Adipocyte (in vitro differentiated cells): ENCODE measurements around the gene RSRC1.

ENCODE experiments used
- DNase-seq: peaks from one replicate; pipeline ENCODE4 v3.0.0-alpha.2; 2015; ENCODE audit warnings: low read depth
- H3K27me3 ChIP-seq: replicated peaks from 2 replicates; pipeline ENCODE4 v1.7.0; 2013; ENCODE audit warnings: mild to moderate bottlenecking, low read length, moderate library complexity; ENCODE audit not compliant: control insufficient read depth, insufficient read depth
- H3K36me3 ChIP-seq: 2 replicates; pipeline ENCODE4 v1.7.0; 2013; ENCODE audit warnings: low read length, mild to moderate bottlenecking, moderate library complexity; ENCODE audit not compliant: control insufficient read depth, insufficient read depth, severe bottlenecking
- H3K4me1 ChIP-seq: 2 replicates; pipeline ENCODE4 v1.7.0; 2013; ENCODE audit warnings: mild to moderate bottlenecking, low read length, moderate library complexity; ENCODE audit not compliant: control insufficient read depth, insufficient read depth
- H3K4me3 ChIP-seq: 2 replicates; pipeline ENCODE4 v1.7.0; 2013; ENCODE audit warnings: mild to moderate bottlenecking, low read length, moderate library complexity
- H3K9ac ChIP-seq: 2 replicates; pipeline ENCODE4 v1.7.0; 2013; ENCODE audit warnings: mild to moderate bottlenecking, low read length, moderate library complexity
- H3K9me3 ChIP-seq: 2 replicates; pipeline ENCODE4 v1.7.0; 2013; ENCODE audit warnings: mild to moderate bottlenecking, low read length, moderate library complexity; ENCODE audit not compliant: control insufficient read depth

RSRC1 gene

DNA sequence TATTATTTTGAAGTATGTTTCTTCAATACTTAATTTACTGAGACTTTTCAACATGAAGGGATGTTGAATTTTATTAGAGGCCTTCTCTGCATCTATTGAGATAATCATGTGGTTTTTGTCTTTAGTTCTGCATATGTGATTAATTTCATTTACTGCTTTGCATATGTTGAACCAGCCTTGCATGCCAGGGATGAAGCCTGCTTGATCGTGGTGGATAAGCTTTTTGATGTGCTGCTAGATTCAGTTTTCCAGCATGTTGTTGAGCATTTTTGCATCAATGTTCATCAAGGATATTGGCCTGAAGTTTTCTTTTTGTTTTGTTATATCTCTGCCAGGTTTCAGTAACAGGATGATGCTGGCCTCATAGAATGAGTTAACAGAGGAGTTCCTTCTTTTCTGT, 134.4 kb downstream of the RSRC1 start:
- H3K4me3 ChIP-seq, result no peak overlapping the region

DNA sequence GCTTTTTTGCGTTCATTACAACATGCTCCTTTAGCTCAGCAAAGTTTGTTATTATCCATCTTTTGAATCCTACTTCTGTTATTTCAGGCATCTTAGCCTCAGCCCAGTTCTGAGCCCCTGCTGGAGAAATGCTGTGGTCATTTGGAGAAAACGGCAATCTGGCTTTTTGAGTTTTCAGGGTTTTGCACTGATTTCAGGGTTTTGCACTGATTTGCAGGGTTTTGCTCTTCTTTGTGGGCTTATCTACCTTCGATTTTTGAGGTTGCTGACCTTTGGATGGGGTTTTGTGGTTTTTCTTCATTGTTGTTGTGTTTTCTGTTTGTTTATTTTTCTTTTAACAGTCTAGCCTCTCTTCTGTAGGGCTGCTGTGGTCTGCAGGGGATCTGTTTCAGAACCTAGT, 137.4 kb downstream of the RSRC1 start:
- peaks cover 9% of the 10 kb centered on the region for H3K9me3 ChIP-seq
- H3K36me3 ChIP-seq, result no peaks in the 10 kb centered on the region
- DNase-seq, result no peak
- H3K4me1 ChIP-seq, result no peaks in the 10 kb centered on the region
- no peak overlapping the region for H3K4me3 ChIP-seq
- H3K9ac ChIP-seq, result no peak overlapping the region
- H3K27me3 ChIP-seq, result no peaks in the 10 kb centered on the region

More for the DNA sequence above, 134.4 kb downstream of the RSRC1 start:
- Histone ChIP-seq H3K4me1 (no peaks in the 10 kb centered on the region), H3K36me3 (no peaks in the 10 kb centered on the region), H3K9me3 (peaks cover 9% of the 10 kb centered on the region), H3K27me3 (no peaks in the 10 kb centered on the region), H3K9ac (no peak overlapping the region)
- DNase-seq, result no peak

DNA sequence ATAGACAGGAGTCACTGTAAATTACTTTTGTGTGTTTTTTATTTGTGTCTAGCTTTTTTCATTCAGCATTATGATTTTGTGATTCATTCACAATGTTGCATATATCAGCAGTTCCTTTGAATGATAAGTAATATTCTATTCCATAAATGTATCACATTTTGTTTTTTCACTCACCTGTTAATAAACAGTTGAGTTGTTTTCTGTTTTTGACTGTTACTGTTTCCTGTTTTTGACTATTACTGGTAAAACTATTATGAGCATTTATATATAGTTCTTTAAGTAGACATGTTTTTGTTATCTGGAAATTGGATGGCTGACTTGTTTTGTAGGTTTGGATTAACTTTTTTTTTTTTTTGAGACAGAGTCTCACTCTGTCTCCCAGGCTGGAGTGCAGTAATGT, 138.4 kb downstream of the RSRC1 start:
- Histone ChIP-seq H3K4me3 (no peak overlapping the region), H3K27me3 (no peaks in the 10 kb centered on the region), H3K9ac (no peak overlapping the region), H3K9me3 (peaks cover 9% of the 10 kb centered on the region), H3K36me3 (no peaks in the 10 kb centered on the region), H3K4me1 (no peaks in the 10 kb centered on the region)
- DNase-seq, result no peak

DNA sequence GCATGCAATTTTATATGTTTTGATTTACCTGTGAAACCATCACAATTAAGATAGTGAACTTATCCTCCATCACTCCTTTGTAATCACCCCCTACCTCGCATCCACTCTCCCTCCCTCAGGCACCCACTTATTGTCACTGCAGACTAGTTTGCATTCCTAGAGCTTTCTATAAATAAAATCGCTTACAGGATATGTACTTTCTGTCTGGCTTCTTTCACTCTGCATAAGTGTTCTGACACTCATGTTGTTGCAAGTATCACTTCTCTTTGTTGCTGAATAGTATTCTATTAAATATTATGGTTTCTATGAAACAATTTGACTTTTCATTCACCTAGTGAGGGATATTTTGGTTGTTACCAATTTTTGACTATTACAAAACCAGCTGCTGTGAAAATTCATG, 139.3 kb downstream of the RSRC1 start:
- Histone ChIP-seq H3K9me3 (peaks cover 5% of the 10 kb centered on the region), H3K36me3 (no peaks in the 10 kb centered on the region), H3K9ac (no peak overlapping the region), H3K4me3 (no peak overlapping the region), H3K4me1 (no peaks in the 10 kb centered on the region), H3K27me3 (no peaks in the 10 kb centered on the region)
- no peak for DNase-seq

DNA sequence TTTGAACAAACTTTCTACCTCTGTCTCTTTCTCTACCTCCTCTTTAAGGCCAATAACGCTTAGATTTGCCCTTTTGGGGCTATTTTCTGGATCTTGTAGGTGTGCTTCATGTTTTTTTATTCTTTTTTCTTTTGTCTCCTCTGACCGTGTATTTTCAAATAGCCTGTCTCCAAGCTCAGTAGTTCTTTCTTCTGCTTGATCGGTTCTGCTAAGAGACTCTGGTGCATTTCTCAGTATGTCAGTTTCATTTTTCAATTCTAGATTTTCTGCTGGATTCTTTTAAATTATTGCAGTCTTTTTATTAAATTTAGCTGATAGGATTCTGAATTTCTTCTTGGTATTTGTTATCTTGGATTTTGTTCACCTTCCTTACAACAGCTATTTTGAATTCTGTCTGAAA, 148.7 kb downstream of the RSRC1 start:
- no peak for DNase-seq
- Histone ChIP-seq H3K9me3 (no peaks in the 10 kb centered on the region), H3K4me3 (no peak overlapping the region), H3K36me3 (no peaks in the 10 kb centered on the region), H3K27me3 (no peaks in the 10 kb centered on the region), H3K9ac (no peak overlapping the region), H3K4me1 (peaks cover 3% of the 10 kb centered on the region)

DNA sequence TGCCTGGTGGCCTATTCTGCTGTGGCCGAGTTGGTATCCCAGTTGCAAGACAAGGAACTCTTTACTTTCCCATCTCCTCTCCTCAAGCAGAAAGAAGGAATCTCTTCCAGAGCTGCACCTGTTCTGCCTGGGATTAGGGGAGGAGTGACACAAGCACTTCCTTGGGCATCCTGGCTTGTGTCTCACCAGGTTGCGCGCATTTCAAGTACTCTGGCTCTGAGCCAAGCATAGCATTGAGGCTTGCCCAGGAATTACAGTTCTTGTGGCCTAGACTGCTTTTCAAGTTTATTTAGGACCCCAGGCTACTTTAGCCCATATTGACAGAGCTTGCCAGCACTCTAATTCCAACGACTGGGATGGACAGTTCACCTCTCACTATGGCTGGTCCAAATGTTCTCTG, 150.5 kb downstream of the RSRC1 start:
- no peak for DNase-seq
- Histone ChIP-seq H3K4me1 (peaks cover 13% of the 10 kb centered on the region), H3K4me3 (no peak overlapping the region), H3K9ac (no peak overlapping the region), H3K9me3 (no peaks in the 10 kb centered on the region), H3K27me3 (no peaks in the 10 kb centered on the region), H3K36me3 (no peaks in the 10 kb centered on the region)

DNA sequence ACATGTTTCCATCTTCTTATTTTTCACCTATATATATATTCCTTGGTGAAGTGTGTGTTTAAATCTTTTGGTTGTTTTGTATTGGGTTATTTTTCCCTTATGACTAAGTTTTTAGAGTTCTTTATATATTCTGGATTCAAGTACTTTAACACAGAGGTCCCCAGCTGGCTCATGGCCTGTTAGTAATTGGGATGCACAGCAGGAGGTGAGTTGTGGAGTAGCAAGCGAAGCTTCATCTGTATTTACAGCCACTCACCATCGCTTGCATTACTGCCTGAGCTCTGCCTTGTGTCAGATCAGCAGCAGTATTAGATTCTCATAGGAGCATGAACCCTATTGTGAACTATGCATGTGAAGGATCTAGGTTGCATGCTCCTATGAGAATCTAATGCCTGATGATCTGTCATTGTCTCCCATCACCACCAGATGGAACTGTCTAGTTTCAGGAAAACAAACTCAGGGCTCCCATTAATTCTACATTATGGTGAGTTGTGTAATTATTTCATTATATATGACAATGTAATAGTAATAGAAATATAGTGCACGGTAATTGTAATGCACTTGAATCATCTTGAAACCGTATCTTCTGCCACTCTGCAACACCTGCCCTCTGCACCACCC, 151.6 kb downstream of the RSRC1 start:
- Histone ChIP-seq H3K4me1 (peaks cover 14% of the 10 kb centered on the region), H3K9me3 (peaks cover 8% of the 10 kb centered on the region), H3K4me3 (no peak overlapping the region), H3K27me3 (no peaks in the 10 kb centered on the region), H3K9ac (no peak overlapping the region), H3K36me3 (no peaks in the 10 kb centered on the region)
- no peak for DNase-seq

DNA sequence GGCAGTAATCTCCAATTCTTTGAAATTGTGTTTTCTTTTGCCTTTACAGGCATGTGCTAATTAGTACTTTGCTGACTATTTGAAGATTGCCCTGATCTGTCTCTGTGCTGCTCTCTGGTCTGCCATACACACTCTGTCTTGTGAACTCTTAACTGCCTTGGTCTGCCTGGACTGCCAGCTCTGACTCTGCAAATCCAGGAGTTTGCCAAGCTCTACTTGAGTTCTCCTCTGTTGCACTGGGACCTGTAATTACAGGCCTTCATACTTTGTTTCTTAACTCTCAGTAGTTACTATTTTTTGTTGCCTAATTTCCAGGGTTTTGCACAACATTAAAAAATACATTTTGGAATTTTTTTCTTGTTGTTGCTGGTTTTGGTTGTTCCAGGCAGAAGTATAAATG, 155.0 kb downstream of the RSRC1 start:
- peaks cover 6% of the 10 kb centered on the region for H3K36me3 ChIP-seq
- H3K9me3 ChIP-seq, result peaks cover 28% of the 10 kb centered on the region
- H3K4me3 ChIP-seq, result no peak overlapping the region
- peaks cover 14% of the 10 kb centered on the region for H3K4me1 ChIP-seq
- H3K27me3 ChIP-seq, result no peaks in the 10 kb centered on the region
- DNase-seq, result no peak
- H3K9ac ChIP-seq, result peak overlapping the region; percentile 6

DNA sequence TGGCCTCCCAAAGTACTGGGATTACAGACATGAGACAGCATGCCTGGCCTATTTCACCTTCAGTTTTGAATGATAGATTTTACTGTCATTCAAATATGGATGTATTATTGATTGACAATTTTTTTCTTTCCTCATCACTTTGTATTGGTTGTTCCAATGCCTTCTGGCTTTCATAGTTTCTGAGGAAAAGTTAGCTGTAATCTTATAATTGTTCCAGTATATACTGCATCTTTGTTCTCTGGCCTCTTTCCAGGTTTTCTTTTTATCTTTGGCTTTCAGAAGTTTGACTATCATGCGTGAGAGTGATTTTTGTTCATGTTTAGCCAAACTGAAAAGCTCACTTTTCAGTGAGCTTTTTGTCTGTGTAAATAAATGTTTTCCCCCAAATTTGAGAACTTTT, 157.1 kb downstream of the RSRC1 start:
- H3K4me3 ChIP-seq, result peak overlapping the region; percentile 29
- H3K36me3 ChIP-seq, result peaks cover 6% of the 10 kb centered on the region
- peaks cover 14% of the 10 kb centered on the region for H3K4me1 ChIP-seq
- H3K9ac ChIP-seq, result no peak overlapping the region
- H3K27me3 ChIP-seq, result no peaks in the 10 kb centered on the region
- DNase-seq, result peak; percentile 6
- H3K9me3 ChIP-seq, result peaks cover 28% of the 10 kb centered on the region

DNA sequence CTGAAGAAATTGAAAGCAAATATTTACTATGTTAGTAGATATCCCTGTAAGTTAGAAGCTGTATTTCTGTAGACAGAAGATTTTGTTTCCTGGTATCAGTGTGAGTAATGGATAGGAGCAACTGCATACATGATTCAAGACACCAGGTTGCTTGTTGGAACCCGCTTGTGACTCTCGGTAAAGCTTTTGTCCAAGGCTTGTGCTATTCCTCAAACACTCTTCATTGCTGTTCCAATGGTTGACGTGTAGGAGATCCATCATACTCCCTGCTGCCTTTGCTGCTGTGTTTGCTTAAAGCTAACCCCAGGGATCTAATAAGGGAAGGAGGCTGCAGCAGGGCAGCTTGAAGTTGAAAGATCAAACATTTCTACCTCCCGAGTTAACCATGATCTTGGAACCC, 160.1 kb downstream of the RSRC1 start:
- Histone ChIP-seq H3K4me1 (peaks cover 4% of the 10 kb centered on the region), H3K27me3 (no peaks in the 10 kb centered on the region), H3K9ac (no peak overlapping the region), H3K36me3 (peaks cover 6% of the 10 kb centered on the region), H3K4me3 (no peak overlapping the region), H3K9me3 (peaks cover 28% of the 10 kb centered on the region)
- DNase-seq, result no peak

DNA sequence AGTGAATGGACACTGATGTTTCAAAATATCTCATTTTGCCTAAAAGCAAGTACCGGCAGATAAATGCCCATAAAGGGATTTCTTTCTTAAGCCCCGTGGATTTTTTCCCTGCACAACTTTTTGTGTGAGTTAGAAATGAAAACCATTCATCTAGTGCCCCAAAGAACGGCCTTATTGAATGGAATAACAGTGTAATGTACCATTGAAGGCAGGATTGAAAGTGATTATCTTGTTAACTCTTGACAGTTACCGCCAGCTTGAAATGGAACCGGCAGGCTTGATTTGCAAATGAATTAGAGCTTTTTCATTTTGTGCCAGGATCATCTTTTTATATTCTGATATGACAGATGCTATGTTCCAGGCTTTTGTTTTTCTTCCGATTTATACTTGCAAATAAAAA, 162.2 kb downstream of the RSRC1 start:
- H3K4me3 ChIP-seq, result no peak overlapping the region
- DNase-seq, result peak; percentile 1
- H3K9ac ChIP-seq, result no peak overlapping the region
- peaks cover 15% of the 10 kb centered on the region for H3K9me3 ChIP-seq
- H3K27me3 ChIP-seq, result no peaks in the 10 kb centered on the region
- no peaks in the 10 kb centered on the region for H3K4me1 ChIP-seq
- H3K36me3 ChIP-seq, result peaks cover under 1% of the 10 kb centered on the region

DNA sequence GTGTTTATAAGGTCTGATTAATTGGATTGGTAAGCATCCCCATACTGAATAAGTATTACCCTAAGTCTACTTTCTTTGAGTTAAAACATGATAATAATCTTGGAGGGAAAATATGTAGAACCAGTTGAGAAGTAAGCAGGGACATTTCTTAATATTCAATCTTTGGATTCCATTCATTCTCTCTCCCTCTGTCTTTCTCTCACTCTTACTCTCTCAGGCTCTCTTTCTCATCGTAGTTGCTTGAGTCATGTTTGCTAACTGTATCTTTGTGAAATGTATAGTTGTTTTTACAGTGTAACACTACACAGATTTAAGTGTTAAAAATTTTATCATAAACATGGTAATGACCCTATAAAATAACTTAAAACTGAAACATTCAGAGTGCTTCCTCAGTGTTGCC, 163.8 kb downstream of the RSRC1 start:
- Histone ChIP-seq H3K36me3 (peaks cover 7% of the 10 kb centered on the region), H3K9me3 (no peaks in the 10 kb centered on the region), H3K4me3 (no peak overlapping the region), H3K9ac (no peak overlapping the region), H3K4me1 (no peaks in the 10 kb centered on the region), H3K27me3 (no peaks in the 10 kb centered on the region)
- peak; percentile 62 for DNase-seq
